Lung (tissue), 12 donors: Measurements from ENCODE around the gene CSMD2. TPM values are rescaled to one million over a fixed set of nuclear protein-coding genes. Genes with fewer than 3 reads are reported as not detected.

ENCODE experiments used
- ATAC-seq: fragments of 200-7000 bp; cut with Tn5 transposase; one replicate; pipeline ENCODE4 v1.9.1; 2020; ENCODE audit warnings: moderate number of reproducible peaks; ENCODE audit not compliant: insufficient read depth, low FRiP score
- DNase-seq, 3 donors: peaks; one replicate each; pipeline ENCODE4 v3.0.0-alpha.2; 2013 to 2017
- H3K27ac ChIP-seq, 2 donors: one replicate each; pipeline ENCODE4 v1.5.1; 2013; ENCODE audit warnings: mild to moderate bottlenecking in 2 of 2, moderate library complexity in 2 of 2, control low read depth in 1 of 2, inconsistent platforms in 1 of 2, low read depth in 1 of 2, low read length in 1 of 2
- H3K27me3 ChIP-seq, 3 donors: one replicate each; pipeline ENCODE4 v1.5.1; 2013; ENCODE audit warnings: low read length in 2 of 3; ENCODE audit not compliant: control insufficient read depth in 3 of 3, insufficient read depth in 3 of 3
- H3K36me3 ChIP-seq, 4 donors: one replicate each; pipeline ENCODE4 v1.5.1; 2013; ENCODE audit warnings: low read length in 4 of 4, mild to moderate bottlenecking in 1 of 4, moderate library complexity in 1 of 4; ENCODE audit not compliant: control insufficient read depth in 4 of 4, insufficient read depth in 4 of 4
- H3K4me1 ChIP-seq, 5 donors: one replicate each; pipeline ENCODE4 v1.5.1; 2013; ENCODE audit warnings: low read length in 5 of 5, mild to moderate bottlenecking in 2 of 5, moderate library complexity in 1 of 5; ENCODE audit not compliant: control insufficient read depth in 5 of 5, insufficient read depth in 5 of 5
- H3K4me3 ChIP-seq: one replicate; pipeline ENCODE4 v1.5.1; 2013; ENCODE audit warnings: mild to moderate bottlenecking, control low read depth, moderate library complexity
- H3K9ac ChIP-seq, 2 donors: one replicate each; pipeline ENCODE4 v1.5.1; 2013; ENCODE audit warnings: low read length in 2 of 2, control low read depth in 1 of 2; ENCODE audit not compliant: insufficient read depth in 1 of 2
- H3K9me3 ChIP-seq, 4 donors: one replicate each; pipeline ENCODE4 v1.5.1; 2013; ENCODE audit warnings: low read length in 3 of 4, mild to moderate bottlenecking in 1 of 4, moderate library complexity in 1 of 4; ENCODE audit not compliant: control insufficient read depth in 4 of 4, insufficient read depth in 3 of 4
- whole genome bisulfite sequencing, 2 donors: extraction: QIAGEN DNeasy Blood & Tissue Kit; methylation state at CpG; one replicate each; pipeline ENCODE4 v1.1.7; 2013; 5-methylcytosine and 5-hydroxymethylcytosine counted together
- polyA plus RNA-seq, 2 donors: library from polyadenylated mRNA; stranded (reverse); fragments of 200-250 nt; gene quantifications; one replicate each; pipeline ENCODE4 v1.2.1, GENCODE V29; 2013
- total RNA-seq, 2 donors: library from RNA; depleted of rRNA in 1 of 2; stranded (reverse); fragments of >200 nt in 1 of 2; gene quantifications; one replicate each; pipeline ENCODE4 v1.2.1, GENCODE V29; 2014 to 2021
- TF ChIP-seq, protein P1 (sequence below): IDR thresholded peaks from 2 replicates; pipeline ENCODE4 v1.5.1; 2012; ENCODE audit warnings: mild to moderate bottlenecking; ENCODE audit errors: control extremely low read depth, extremely low read depth
- donor health status: control.
- donor health status: control.
- donor health status: Bipolar disorder and iron deficiency.
- donor health status: healthy.
- donor health status: DM: yes; HTN: yes; CAD: no.

CSMD2 gene
- total and polyA plus RNA-seq, 4 donors: 0.11 to 1.2 (median 0.39) TPM

DNA sequence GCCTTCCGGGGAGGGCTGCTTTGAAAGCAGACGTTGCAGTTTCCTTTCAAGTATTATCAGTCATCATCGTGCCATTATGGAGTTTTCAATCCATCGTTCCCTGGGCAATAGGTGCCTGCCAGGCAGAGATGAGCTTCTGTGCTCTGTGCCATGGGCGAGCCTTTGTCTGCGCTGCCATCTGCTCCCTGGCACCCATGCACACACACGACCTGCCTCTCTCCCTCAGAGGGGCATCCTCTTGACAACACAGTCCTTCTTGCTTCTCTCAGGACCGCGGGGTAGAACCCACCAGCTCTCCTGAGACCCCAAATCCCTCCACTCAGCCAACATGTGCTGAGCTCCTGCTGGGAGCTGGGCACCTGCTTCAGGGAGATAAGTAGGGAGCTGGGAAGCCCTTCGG lies 151.9 kb downstream of the CSMD2 start:
- Histone ChIP-seq H3K9ac (no peak overlapping the region), H3K4me1 (no peaks in the 10 kb centered on the region), H3K4me3 (no peak overlapping the region), H3K36me3 (no peaks in the 10 kb centered on the region), H3K9me3 (no peaks in the 10 kb centered on the region), H3K27ac (no peak overlapping the region), H3K27me3 (no peaks in the 10 kb centered on the region)
- no peak for ATAC-seq
- 67 to 75% methylated on average over 10 of the region's 10 CpGs for WGBS, 2 donors
- TF ChIP-seq, protein P1, sequence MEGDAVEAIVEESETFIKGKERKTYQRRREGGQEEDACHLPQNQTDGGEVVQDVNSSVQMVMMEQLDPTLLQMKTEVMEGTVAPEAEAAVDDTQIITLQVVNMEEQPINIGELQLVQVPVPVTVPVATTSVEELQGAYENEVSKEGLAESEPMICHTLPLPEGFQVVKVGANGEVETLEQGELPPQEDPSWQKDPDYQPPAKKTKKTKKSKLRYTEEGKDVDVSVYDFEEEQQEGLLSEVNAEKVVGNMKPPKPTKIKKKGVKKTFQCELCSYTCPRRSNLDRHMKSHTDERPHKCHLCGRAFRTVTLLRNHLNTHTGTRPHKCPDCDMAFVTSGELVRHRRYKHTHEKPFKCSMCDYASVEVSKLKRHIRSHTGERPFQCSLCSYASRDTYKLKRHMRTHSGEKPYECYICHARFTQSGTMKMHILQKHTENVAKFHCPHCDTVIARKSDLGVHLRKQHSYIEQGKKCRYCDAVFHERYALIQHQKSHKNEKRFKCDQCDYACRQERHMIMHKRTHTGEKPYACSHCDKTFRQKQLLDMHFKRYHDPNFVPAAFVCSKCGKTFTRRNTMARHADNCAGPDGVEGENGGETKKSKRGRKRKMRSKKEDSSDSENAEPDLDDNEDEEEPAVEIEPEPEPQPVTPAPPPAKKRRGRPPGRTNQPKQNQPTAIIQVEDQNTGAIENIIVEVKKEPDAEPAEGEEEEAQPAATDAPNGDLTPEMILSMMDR: no peak
- DNase-seq: no peak

DNA sequence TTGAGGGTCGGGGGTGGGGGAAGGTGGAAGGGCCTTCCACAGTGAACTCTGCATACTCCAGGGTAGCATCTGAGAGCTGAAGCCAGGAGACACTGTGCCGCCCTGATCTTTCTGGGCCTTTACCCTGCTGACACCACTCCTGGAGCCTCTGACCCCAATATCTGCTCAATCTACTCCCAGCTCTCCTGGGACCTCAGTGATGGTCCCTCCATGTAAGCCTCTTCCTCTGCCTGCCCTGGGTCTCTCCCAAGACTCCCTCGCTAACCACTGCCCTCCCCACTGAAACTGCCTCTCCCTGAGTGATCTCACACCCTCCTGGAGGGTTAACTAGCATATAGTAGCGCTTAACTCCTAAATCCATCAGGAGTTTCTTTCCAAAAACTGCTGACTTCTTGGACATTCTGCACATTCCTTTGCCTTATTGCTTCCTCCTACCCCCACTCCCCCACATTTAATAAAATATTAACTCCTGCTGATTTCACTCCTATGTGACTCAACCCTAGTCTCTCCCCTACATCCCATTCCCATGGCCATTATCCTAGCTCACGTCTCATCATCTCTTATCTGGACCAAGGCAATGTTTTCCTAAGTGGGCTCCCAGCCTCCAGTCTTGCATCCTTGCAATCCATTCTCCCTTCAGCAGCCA lies 155.6 kb downstream of the CSMD2 start:
- 62 to 76% methylated on average over 5 of the region's 5 CpGs for WGBS, 2 donors
- Histone ChIP-seq H3K9ac (no peak overlapping the region), H3K27ac (no peak overlapping the region), H3K36me3 (no peaks in the 10 kb centered on the region), H3K27me3 (no peaks in the 10 kb centered on the region), H3K4me1 (no peaks in the 10 kb centered on the region), H3K9me3 (peaks cover 0 to 2% (median 0%) of the 10 kb centered on the region in 4 donors), H3K4me3 (no peak overlapping the region)
- no peak for DNase-seq
- ATAC-seq: no peak
- TF ChIP-seq, protein P1: no peak

DNA sequence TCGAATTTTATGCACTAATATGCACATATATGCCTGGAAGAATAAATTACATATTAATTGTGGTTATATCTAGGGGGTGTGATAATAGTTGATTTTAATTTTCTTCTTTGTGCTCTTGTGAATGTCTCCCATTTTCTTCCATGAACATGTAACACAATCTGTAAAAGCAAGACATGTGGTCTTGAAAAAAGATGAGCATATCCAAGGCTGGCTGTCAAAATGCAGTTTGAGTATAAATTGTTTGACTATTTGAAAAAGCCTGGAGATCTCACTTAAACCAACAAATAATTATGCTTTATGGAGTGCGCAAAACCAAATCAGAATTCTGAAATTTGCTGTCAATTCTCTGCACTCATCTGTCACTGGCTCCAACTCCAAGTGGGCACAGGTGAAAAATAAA lies 157.3 kb downstream of the CSMD2 start:
- Histone ChIP-seq H3K27ac (no peak overlapping the region), H3K4me1 (no peaks in the 10 kb centered on the region), H3K36me3 (no peaks in the 10 kb centered on the region), H3K9ac (no peak overlapping the region), H3K9me3 (peaks cover 0 to 2% (median 0%) of the 10 kb centered on the region in 4 donors), H3K27me3 (no peaks in the 10 kb centered on the region), H3K4me3 (no peak overlapping the region)
- no peak for ATAC-seq
- no peak for DNase-seq
- 70 to 72% methylated on average over 2 of the region's 2 CpGs for WGBS, 2 donors
- TF ChIP-seq, protein P1: no peak

DNA sequence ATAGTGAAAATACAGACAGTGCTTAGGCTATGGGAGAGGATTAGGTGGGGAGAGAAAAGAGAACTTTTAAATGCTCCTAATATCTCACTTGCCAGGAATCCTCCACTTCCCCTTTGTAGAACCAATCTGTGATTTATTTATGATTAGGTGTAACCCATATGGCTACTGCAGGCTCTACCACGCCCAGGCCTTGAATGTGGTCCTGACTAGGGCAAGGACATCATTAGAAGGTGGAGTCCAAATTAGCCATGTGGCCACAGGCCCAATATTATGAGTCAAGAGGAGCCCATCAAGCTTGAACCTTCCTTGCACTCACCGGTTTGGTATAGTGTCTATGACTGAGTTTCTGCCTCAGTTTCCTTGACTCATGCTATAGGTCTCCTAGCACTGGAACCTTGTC lies 159.7 kb downstream of the CSMD2 start:
- TF ChIP-seq, protein P1: no peak
- no peak overlapping the region for H3K9ac ChIP-seq
- peaks cover 0 to 2% (median 0%) of the 10 kb centered on the region in 3 donors for H3K27me3 ChIP-seq
- H3K36me3 ChIP-seq: no peaks in the 10 kb centered on the region
- no peak overlapping the region for H3K4me3 ChIP-seq
- WGBS, 2 donors: 75 to 88% methylated on average over 2 of the region's 2 CpGs
- peaks cover 0 to 2% (median 0%) of the 10 kb centered on the region in 4 donors for H3K9me3 ChIP-seq
- H3K4me1 ChIP-seq: no peaks in the 10 kb centered on the region
- DNase-seq (no peak), ATAC-seq (no peak)
- H3K27ac ChIP-seq: no peak overlapping the region
